Measurements from ENCODE around the gene MCEMP1. TPM values are rescaled to one million over a fixed set of nuclear protein-coding genes. Genes with fewer than 3 reads are reported as not detected.

Gene MCEMP1
- total RNA-seq, 4 donors from 2014 or later, result 0.67 to 1.2 (median 0.96) TPM; not detected in 1

GRCh38 chr19:7725791-7726190, 48.9 kb downstream of the MCEMP1 start:
- Histone ChIP-seq H3K9me3 (no peaks in the 10 kb centered on the region), H3K4me1 (peaks cover 0 to 11% (median 0%) of the 10 kb centered on the region in 3 donors), H3K4me3 (no peak overlapping the region), H3K27ac (no peak overlapping the region), H3K36me3 (no peaks in the 10 kb centered on the region), H3K27me3 (peaks cover 87% of the 10 kb centered on the region)
- no peak for ATAC-seq
- TF ChIP-seq POLR2AphosphoS5 (IDR thresholded peaks at IDR 0.05) (no peak), POLR2A (IDR thresholded peaks at IDR 0.05) (no peak), EP300 (IDR thresholded peaks at IDR 0.05) (no peak)
- TF ChIP-seq, protein P1, sequence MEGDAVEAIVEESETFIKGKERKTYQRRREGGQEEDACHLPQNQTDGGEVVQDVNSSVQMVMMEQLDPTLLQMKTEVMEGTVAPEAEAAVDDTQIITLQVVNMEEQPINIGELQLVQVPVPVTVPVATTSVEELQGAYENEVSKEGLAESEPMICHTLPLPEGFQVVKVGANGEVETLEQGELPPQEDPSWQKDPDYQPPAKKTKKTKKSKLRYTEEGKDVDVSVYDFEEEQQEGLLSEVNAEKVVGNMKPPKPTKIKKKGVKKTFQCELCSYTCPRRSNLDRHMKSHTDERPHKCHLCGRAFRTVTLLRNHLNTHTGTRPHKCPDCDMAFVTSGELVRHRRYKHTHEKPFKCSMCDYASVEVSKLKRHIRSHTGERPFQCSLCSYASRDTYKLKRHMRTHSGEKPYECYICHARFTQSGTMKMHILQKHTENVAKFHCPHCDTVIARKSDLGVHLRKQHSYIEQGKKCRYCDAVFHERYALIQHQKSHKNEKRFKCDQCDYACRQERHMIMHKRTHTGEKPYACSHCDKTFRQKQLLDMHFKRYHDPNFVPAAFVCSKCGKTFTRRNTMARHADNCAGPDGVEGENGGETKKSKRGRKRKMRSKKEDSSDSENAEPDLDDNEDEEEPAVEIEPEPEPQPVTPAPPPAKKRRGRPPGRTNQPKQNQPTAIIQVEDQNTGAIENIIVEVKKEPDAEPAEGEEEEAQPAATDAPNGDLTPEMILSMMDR (IDR thresholded peaks at IDR 0.05), result no peak
- 69% methylated on average over 1 of the region's 2 CpGs; no CpG with 5 or more reads in 1 of the 2 donors for WGBS, 2 donors (ENCODE audit: low coverage in 1 of 2)

GRCh38 chr19:7729211-7729610, 52.3 kb downstream of the MCEMP1 start:
- no peak overlapping the region for H3K27ac ChIP-seq
- TF ChIP-seq POLR2AphosphoS5 (IDR thresholded peaks at IDR 0.05) (no peak), POLR2A (IDR thresholded peaks at IDR 0.05) (no peak)
- 3 to 6% methylated on average over 3 to 7 of the region's 16 CpGs for WGBS, 2 donors (ENCODE audit: low coverage in 1 of 2)
- H3K4me3 ChIP-seq, result no peak overlapping the region
- ATAC-seq, result no peak
- peaks cover 89% of the 10 kb centered on the region for H3K27me3 ChIP-seq
- peaks cover 0 to 11% (median 0%) of the 10 kb centered on the region in 3 donors for H3K4me1 ChIP-seq
- H3K36me3 ChIP-seq, result no peaks in the 10 kb centered on the region
- H3K9me3 ChIP-seq, result no peaks in the 10 kb centered on the region

Other genes with a start within 250 kb of the MCEMP1 start
- 1 to 10 TPM; 1.0 to 3.1 (median 1.9) TPM for gene PEX11G, start 188.1 kb upstream of the MCEMP1 start, total RNA-seq
- gene ZNF358, start 161.0 kb upstream of the MCEMP1 start, total RNA-seq, result 100 to 1,000 TPM in 2 of 4 donors, 10 to 100 TPM in 2; 63.9 to 153 (median 98.7) TPM
- 10 to 100 TPM in 3 of 4 donors, 1 to 10 TPM in 1; 7.4 to 18.4 (median 17.5) TPM for gene MCOLN1, start 154.5 kb upstream of the MCEMP1 start, total RNA-seq
- gene PNPLA6, start 141.4 kb upstream of the MCEMP1 start, total RNA-seq, result 100 to 1,000 TPM in 1 of 4 donors, 10 to 100 TPM in 3; 54.9 to 111 (median 75.2) TPM
- gene CAMSAP3, start 81.2 kb upstream of the MCEMP1 start, total RNA-seq, result 1 to 10 TPM in 1 of 4 donors, under 1 TPM in 1, not detected in 2; 0.46 to 2.1 TPM
- 10 to 100 TPM; 36.7 to 50.6 (median 42.5) TPM for gene XAB2, start 47.5 kb upstream of the MCEMP1 start, total RNA-seq
- gene PET100, start 47.3 kb upstream of the MCEMP1 start, total RNA-seq, result 10 to 100 TPM; 12.0 to 26.8 (median 17.8) TPM
- gene PCP2, start 43.4 kb upstream of the MCEMP1 start, total RNA-seq, result not detected
- 10 to 100 TPM in 3 of 4 donors, 1 to 10 TPM in 1; 4.4 to 16.9 (median 14.1) TPM for gene STXBP2, start 40.0 kb upstream of the MCEMP1 start, total RNA-seq
- gene RETN, start 8.0 kb upstream of the MCEMP1 start, total RNA-seq, result not detected
- gene TRAPPC5, start 3.7 kb downstream of the MCEMP1 start, total RNA-seq, result 10 to 100 TPM; 56.0 to 69.0 (median 64.0) TPM
- 1 to 10 TPM in 1 of 4 donors, not detected in 3; 1.2 TPM for gene FCER2, start 25.0 kb downstream of the MCEMP1 start, total RNA-seq
- 1 to 10 TPM in 3 of 4 donors, not detected in 1; 1.1 to 6.8 (median 5.5) TPM for gene CLEC4G, start 55.0 kb downstream of the MCEMP1 start, total RNA-seq
- gene CD209, start 70.4 kb downstream of the MCEMP1 start, total RNA-seq, result 10 to 100 TPM in 2 of 4 donors, 1 to 10 TPM in 1, under 1 TPM in 1; 0.78 to 11.4 (median 8.0) TPM
- gene CLEC4M, start 86.2 kb downstream of the MCEMP1 start, total RNA-seq, result not detected
- gene EVI5L, start 153.1 kb downstream of the MCEMP1 start, total RNA-seq, result 10 to 100 TPM; 17.3 to 46.3 (median 22.2) TPM
- gene PRR36, start 197.3 kb downstream of the MCEMP1 start, total RNA-seq, result not detected
- gene LRRC8E, start 211.4 kb downstream of the MCEMP1 start, total RNA-seq, result under 1 TPM; 0.13 to 0.32 (median 0.29) TPM
- 10 to 100 TPM; 13.9 to 23.4 (median 17.9) TPM for gene MAP2K7, start 226.8 kb downstream of the MCEMP1 start, total RNA-seq
- 1 to 10 TPM; 2.8 to 8.5 (median 5.4) TPM for gene TGFBR3L, start 237.7 kb downstream of the MCEMP1 start, total RNA-seq
- gene SNAPC2, start 243.2 kb downstream of the MCEMP1 start, total RNA-seq, result 10 to 100 TPM; 29.5 to 37.7 (median 33.4) TPM
- gene CTXN1, start 249.0 kb downstream of the MCEMP1 start, total RNA-seq, result 10 to 100 TPM; 18.3 to 33.3 (median 26.4) TPM